Epithelial cell of esophagus (primary cell): ENCODE data around the gene BBOX1.

ENCODE experiments used
- DNase-seq: peaks from one replicate; pipeline ENCODE4 v3.0.0; 2010; ENCODE audit warnings: low read depth
- H3K4me3 ChIP-seq: 2 replicates; pipeline ENCODE4 v1.5.1; 2011; ENCODE audit warnings: mild to moderate bottlenecking, low read length, control low read depth
- CTCF ChIP-seq: IDR thresholded peaks from 2 replicates; pipeline ENCODE4 v1.5.1; 2011; ENCODE audit warnings: low read depth, mild to moderate bottlenecking, low read length, control low read depth, inconsistent platforms; ENCODE audit not compliant: insufficient read depth; ENCODE audit errors: missing control alignments

Gene BBOX1

GRCh38 chr11:27002431-27002830 is 38.2 kb upstream of the BBOX1 start:
- DNase-seq: no peak
- H3K4me3 ChIP-seq: no peak overlapping the region
- TF ChIP-seq CTCF: no peak

GRCh38 chr11:27002838-27003237 is 37.8 kb upstream of the BBOX1 start:
- TF ChIP-seq CTCF: no peak
- DNase-seq: no peak
- no peak overlapping the region for H3K4me3 ChIP-seq

DNA sequence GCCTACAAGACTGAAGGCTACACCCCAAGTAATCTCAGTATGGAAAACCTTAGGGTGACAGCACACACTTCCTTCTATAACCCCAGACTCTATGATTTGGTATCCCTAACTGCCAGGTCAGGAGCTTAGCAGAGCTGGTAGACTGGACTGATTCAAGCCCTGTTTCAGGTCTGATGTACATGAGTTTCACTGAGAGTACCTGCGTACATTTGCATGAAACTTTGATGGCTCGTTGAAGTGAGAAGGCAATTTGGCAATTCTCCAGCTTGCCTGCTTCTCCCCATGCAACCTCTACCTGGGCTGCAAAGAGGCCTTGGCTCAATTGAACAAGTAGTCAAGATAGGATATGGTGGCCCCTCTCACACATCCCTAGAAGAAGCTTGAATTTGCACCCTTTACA is 36.5 kb upstream of the BBOX1 start:
- no peak for TF ChIP-seq CTCF
- H3K4me3 ChIP-seq: no peak overlapping the region
- DNase-seq: peak; percentile 73

GRCh38 chr11:27008811-27009535 is 31.6 kb upstream of the BBOX1 start:
- peak; percentile 68 for DNase-seq
- TF ChIP-seq CTCF: no peak
- H3K4me3 ChIP-seq: no peak overlapping the region

DNA sequence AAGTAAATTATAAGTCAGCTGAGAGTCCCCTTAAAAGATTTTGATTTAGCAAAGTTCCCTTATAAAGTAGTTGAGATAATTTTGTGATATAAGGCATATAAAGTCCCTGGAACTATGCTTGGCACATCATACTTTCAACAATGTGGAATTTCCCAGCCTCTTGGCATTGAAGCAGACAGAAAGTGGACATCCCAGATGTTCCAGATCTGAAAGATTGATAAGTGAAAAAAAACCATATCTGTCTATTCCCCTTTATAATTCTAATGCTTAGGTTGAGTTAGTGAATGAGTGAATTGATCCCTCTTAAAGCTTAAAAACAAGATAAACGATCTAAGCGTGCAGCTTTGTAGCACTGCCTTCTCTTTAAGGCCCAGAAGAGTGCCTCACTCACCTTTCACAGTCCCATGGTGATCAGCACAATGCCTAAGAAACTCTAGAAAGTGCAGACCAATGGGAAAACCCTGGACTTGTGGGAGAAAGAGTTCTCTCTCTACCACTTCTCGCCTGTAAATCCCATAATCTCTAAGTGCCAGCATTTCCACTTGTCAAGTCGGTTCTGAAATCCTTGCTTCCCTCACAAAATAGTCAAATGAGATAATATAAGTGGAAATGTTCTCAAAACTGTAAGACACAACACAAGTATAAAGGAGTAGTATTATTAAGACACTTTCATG is 28.9 kb upstream of the BBOX1 start:
- DNase-seq: no peak
- TF ChIP-seq CTCF: no peak
- no peak overlapping the region for H3K4me3 ChIP-seq

GRCh38 chr11:27012234-27012921 is 28.2 kb upstream of the BBOX1 start:
- DNase-seq: no peak
- H3K4me3 ChIP-seq: no peak overlapping the region
- no peak for TF ChIP-seq CTCF
